ENCODE results near the gene SWI5. TPM values are rescaled to one million over a fixed set of nuclear protein-coding genes. Genes with fewer than 3 reads are reported as not detected.

SWI5 gene
- total RNA-seq, 4 donors from 2014 or later: 16.2 to 26.6 (median 21.0) TPM

GRCh38 chr9:128298535-128299482 lies 22.7 kb downstream of the SWI5 start:
- TF ChIP-seq CTCF (IDR thresholded peaks at IDR 0.05): no peak
- no peak for TF ChIP-seq EP300 (IDR thresholded peaks at IDR 0.05)
- TF ChIP-seq POLR2AphosphoS5 (IDR thresholded peaks at IDR 0.05): no peak
- TF ChIP-seq POLR2A (IDR thresholded peaks at IDR 0.05; ENCODE audit: low read depth): no peak

GRCh38 chr9:128304136-128304970 lies 28.3 kb downstream of the SWI5 start:
- TF ChIP-seq POLR2A (IDR thresholded peaks at IDR 0.05; ENCODE audit: low read depth): no peak
- TF ChIP-seq CTCF (IDR thresholded peaks at IDR 0.05): no peak
- Histone ChIP-seq H3K36me3 (peaks cover 2 to 19% (median 12%) of the 10 kb centered on the region in 4 donors), H3K4me3 (no peak overlapping the region), H3K9me3 (no peaks in the 10 kb centered on the region), H3K27me3 (no peaks in the 10 kb centered on the region), H3K4me1 (no peaks in the 10 kb centered on the region), H3K27ac (replicated peaks in 1 of 4) (no peak overlapping the region)
- intact Hi-C loops (cut with DNase I): no loop called here
- 76% methylated on average over 9 of the region's 9 CpGs for WGBS
- DNase-seq (ENCODE audit: extremely low spot score): no peak

More at GRCh38 chr9:128298535-128299482, 22.7 kb downstream of the SWI5 start:
- peaks cover 0 to 5% (median 2%) of the 10 kb centered on the region in 4 donors for H3K4me1 ChIP-seq
- no peaks in the 10 kb centered on the region for H3K27me3 ChIP-seq
- H3K4me3 ChIP-seq: no peak overlapping the region
- H3K27ac ChIP-seq (replicated peaks in 1 of 4): no peak overlapping the region
- 92% methylated on average over 20 of the region's 20 CpGs for WGBS
- intact Hi-C loops (cut with DNase I): no loop called here
- peaks cover 0 to 6% (median 0%) of the 10 kb centered on the region in 4 donors for H3K36me3 ChIP-seq
- no peaks in the 10 kb centered on the region for H3K9me3 ChIP-seq
- DNase-seq (ENCODE audit: extremely low spot score): no peak

- Histone ChIP-seq H3K36me3 (peaks cover 8 to 25% (median 17%) of the 10 kb centered on the region in 4 donors), H3K27ac (replicated peaks in 1 of 4) (no peak overlapping the region), H3K4me1 (no peaks in the 10 kb centered on the region), H3K27me3 (no peaks in the 10 kb centered on the region), H3K9me3 (no peaks in the 10 kb centered on the region), H3K4me3 (no peak overlapping the region)
- intact Hi-C loops (cut with DNase I): no loop called here
- 68% methylated on average over 5 of the region's 5 CpGs for WGBS
- TF ChIP-seq POLR2AphosphoS5 (IDR thresholded peaks at IDR 0.05): no peak
- no peak for TF ChIP-seq EP300 (IDR thresholded peaks at IDR 0.05)
- no peak for TF ChIP-seq POLR2A (IDR thresholded peaks at IDR 0.05; ENCODE audit: low read depth)
- no peak for TF ChIP-seq CTCF (IDR thresholded peaks at IDR 0.05)
- DNase-seq (ENCODE audit: extremely low spot score): no peak
These were observed 28.9 kb downstream of the SWI5 start for GRCh38 chr9:128304971-128305288.

- peaks cover 33 to 70% (median 55%) of the 10 kb centered on the region in 4 donors for H3K36me3 ChIP-seq
- DNase-seq (ENCODE audit: extremely low spot score): no peak
- TF ChIP-seq CTCF (IDR thresholded peaks at IDR 0.05) (no peak), EP300 (IDR thresholded peaks at IDR 0.05) (no peak), POLR2AphosphoS5 (IDR thresholded peaks at IDR 0.05) (no peak), POLR2A (IDR thresholded peaks at IDR 0.05; ENCODE audit: low read depth) (no peak)
- no peaks in the 10 kb centered on the region for H3K27me3 ChIP-seq
- no peak overlapping the region for H3K27ac ChIP-seq (replicated peaks in 1 of 4)
- no peaks in the 10 kb centered on the region for H3K9me3 ChIP-seq
- H3K4me1 ChIP-seq: no peaks in the 10 kb centered on the region
- WGBS: 97% methylated on average over 14 of the region's 16 CpGs
- intact Hi-C loops (cut with DNase I): no loop called here
- no peak overlapping the region for H3K4me3 ChIP-seq
These were observed 33.5 kb downstream of the SWI5 start for GRCh38 chr9:128309551-128309950.
